GM13977 (cell line): ENCODE measurements around the gene LTBP3.

Experiments
- DNase-seq: peaks from one replicate; pipeline ENCODE4 v3.0.0; 2012; ENCODE audit warnings: low spot score
- CTCF ChIP-seq: IDR thresholded peaks from 2 replicates; pipeline ENCODE4 v1.5.1; 2012; ENCODE audit warnings: mild to moderate bottlenecking, control low read depth; ENCODE audit not compliant: insufficient read depth; ENCODE audit errors: extremely low read depth, missing control alignments
- in situ Hi-C: fragments of 300-500 bp; cut with MboI; formaldehyde crosslinking; loops from one replicate; pipeline ENCODE4 v1.12.0; 2022; ENCODE audit warnings: low sequenced_read_pairs, low pct_unique_long_range_greater_than_20kb, mixed read lengths, inconsistent platforms; ENCODE audit not compliant: unreplicated experiment

LTBP3 gene

GRCh38 chr11:65585396-65586246 lies 27.5 kb upstream of the LTBP3 start:
- DNase-seq: no peak
- in situ Hi-C loops: no loop called here
- no peak for TF ChIP-seq CTCF

DNA sequence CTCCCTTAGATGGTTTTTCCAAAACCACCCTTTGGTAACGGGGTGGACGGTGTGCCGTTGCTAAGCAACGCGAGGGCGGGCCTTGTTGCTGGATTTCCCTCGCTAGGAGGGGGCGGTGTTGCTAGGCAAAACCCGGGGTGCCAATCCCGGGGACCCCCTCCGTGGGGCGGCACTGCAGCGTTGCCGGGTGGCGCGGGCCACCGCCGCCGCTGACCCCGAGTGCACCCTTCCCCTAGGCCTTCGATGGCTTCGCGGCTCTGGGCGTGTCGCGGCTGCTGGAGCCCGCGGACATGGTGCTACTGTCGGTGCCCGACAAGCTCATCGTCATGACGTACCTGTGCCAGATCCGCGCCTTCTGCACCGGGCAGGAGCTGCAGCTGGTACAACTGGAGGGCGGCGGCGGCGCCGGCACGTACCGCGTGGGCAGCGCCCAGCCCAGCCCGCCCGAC lies 26.6 kb upstream of the LTBP3 start:
- TF ChIP-seq CTCF: no peak
- in situ Hi-C loops: no loop called here
- no peak for DNase-seq

GRCh38 chr11:65584106-65584505 lies 25.9 kb upstream of the LTBP3 start:
- no peak for TF ChIP-seq CTCF
- in situ Hi-C loops: no loop called here
- no peak for DNase-seq

DNA sequence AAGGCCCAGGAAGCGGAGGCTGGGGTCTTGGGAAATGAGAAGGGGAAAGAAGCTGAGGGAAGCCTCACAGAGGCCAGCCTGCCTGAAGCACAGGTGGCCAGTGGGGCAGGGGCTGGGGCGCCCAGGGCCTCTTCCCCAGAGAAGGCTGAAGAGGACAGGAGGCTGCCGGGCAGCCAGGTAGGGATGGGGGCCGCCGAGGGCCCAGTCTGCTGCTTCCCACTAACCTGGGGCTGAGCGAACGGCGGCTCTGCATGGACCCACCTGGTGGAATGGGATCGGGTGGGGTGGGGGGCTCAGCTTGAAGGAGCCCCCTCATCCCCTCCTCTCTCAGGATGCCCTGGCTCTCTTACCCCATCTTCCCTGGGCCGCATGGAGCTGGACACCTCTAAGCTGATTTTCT lies 25.4 kb upstream of the LTBP3 start:
- no peak for TF ChIP-seq CTCF
- in situ Hi-C loops: no loop called here
- DNase-seq: no peak

DNA sequence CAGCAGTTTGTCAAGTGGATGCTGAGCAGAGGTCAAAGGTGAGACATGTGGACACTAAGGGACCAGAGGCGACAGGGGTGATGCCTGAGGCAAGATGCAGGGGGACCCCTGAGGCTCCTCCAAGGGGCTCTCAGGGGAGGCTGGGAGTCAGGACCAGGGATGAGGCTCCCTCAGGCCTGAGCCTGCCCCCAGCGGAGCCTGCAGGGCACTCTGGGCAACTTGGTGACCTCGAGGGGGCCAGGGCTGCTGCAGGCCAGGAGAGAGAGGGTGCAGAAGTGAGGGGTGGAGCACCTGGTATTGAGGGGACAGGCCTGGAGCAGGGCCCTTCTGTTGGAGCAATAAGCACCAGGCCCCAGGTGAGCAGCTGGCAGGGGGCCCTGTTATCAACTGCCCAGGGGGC lies 23.8 kb upstream of the LTBP3 start:
- DNase-seq: no peak
- in situ Hi-C loops: no loop called here
- no peak for TF ChIP-seq CTCF

- in situ Hi-C loops: no loop called here
- no peak for TF ChIP-seq CTCF
- no peak for DNase-seq
Observed at GRCh38 chr11:65580756-65581155, 22.6 kb upstream of the LTBP3 start.
